ENCODE data around the gene UBXN6. TPM values are rescaled to one million over a fixed set of nuclear protein-coding genes. Genes with fewer than 3 reads are reported as not detected.

The UBXN6 gene
- total and polyA plus RNA-seq, 2 of the 8 experiments (the other 6 are each of a cell fraction or from before 2014, with no cell fraction given) = 28.0 to 43.8 TPM

- TF ChIP-seq CHD7 (IDR thresholded peaks at IDR 0.05; ENCODE audit: insufficient replicate concordance, low read length) = no peak
Measured at GRCh38 chr19:4416268-4416667, 41.3 kb downstream of the UBXN6 start (continued).
